ENCODE measurements around the gene TM7SF2.

Gene TM7SF2

DNA sequence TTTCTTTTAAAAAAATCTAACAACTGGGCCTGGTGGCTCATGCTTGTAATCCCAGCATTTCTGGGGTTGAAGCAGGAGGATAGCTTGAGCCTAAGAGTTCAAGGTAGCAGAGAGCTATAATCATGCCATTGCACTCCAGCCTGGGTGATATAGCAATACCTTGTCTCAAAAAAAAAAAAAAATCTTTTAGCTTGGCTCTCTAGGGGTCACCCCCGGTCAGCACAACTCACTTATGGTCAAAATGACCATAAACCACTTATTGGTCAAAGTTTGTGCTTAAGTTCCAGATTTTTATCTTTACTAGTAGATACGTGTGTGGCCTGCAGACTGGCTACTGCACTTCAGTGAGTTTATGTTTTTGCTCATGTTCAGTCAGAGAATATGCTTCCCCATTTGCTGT is 52.0 kb downstream of the TM7SF2 start:
- DNase-seq, result no peak

Measured in activated naive CD4-positive, alpha-beta T cell (primary cell).